Subcutaneous adipose tissue (tissue), 4 donors: ENCODE measurements around the gene MAST4. TPM values are rescaled to one million over a fixed set of nuclear protein-coding genes. Genes with fewer than 3 reads are reported as not detected.

Experiments
- CTCF ChIP-seq: fragments of 450-650 bp; IDR thresholded peaks from one replicate; pipeline ENCODE4 v1.5.1; 2016; ENCODE audit warnings: low read depth, mild to moderate bottlenecking, control low read depth, antibody characterized with exemption, moderate library complexity
- total RNA-seq, 4 donors: library from RNA; depleted of rRNA; stranded (reverse); fragments of >200 nt; gene quantifications; one replicate each; pipeline ENCODE4 v1.1.0, GENCODE V29; 2016

MAST4 gene
- total RNA-seq, 4 donors from 2014 or later: 35.2 to 60.7 (median 52.9) TPM

GRCh38 chr5:66795682-66796081 lies 199.5 kb downstream of the MAST4 start:
- TF ChIP-seq CTCF: no peak

GRCh38 chr5:66796305-66797292 lies 200.4 kb downstream of the MAST4 start:
- TF ChIP-seq CTCF: no peak

GRCh38 chr5:66802941-66803340 lies 206.7 kb downstream of the MAST4 start:
- TF ChIP-seq CTCF: no peak

GRCh38 chr5:66805514-66806430 lies 209.6 kb downstream of the MAST4 start:
- no peak for TF ChIP-seq CTCF

GRCh38 chr5:66807743-66808142 lies 211.6 kb downstream of the MAST4 start:
- TF ChIP-seq CTCF: no peak

GRCh38 chr5:66808663-66809062 lies 212.5 kb downstream of the MAST4 start:
- TF ChIP-seq CTCF: no peak

GRCh38 chr5:66810151-66810550 lies 214.0 kb downstream of the MAST4 start:
- no peak for TF ChIP-seq CTCF
